Neuron (in vitro differentiated cells): ENCODE measurements around the gene FGF4.

ENCODE experiments used
- H2AFZ ChIP-seq: one replicate; pipeline ENCODE4 v1.6.1; 2013; ENCODE audit warnings: low read depth, mild to moderate bottlenecking, inconsistent platforms, low read length, moderate library complexity
- H3K27me3 ChIP-seq: one replicate; pipeline ENCODE4 v1.6.1; 2013; ENCODE audit warnings: low read length; ENCODE audit not compliant: insufficient read depth
- H3K36me3 ChIP-seq: one replicate; pipeline ENCODE4 v1.6.1; 2013; ENCODE audit warnings: low read length; ENCODE audit not compliant: insufficient read depth
- H3K4me1 ChIP-seq: one replicate; pipeline ENCODE4 v1.6.1; 2013; ENCODE audit warnings: low read length; ENCODE audit not compliant: insufficient read depth
- H3K4me3 ChIP-seq: 2 replicates; pipeline ENCODE4 v1.5.1; 2013; ENCODE audit warnings: mild to moderate bottlenecking, low read length, moderate library complexity
- H3K9me3 ChIP-seq: one replicate; pipeline ENCODE4 v1.6.1; 2013; ENCODE audit warnings: low read length

The FGF4 gene

GRCh38 chr11:69814902-69815301 lies 39.8 kb upstream of the FGF4 start:
- H3K4me1 ChIP-seq = peaks cover 7% of the 10 kb centered on the region
- peaks cover 44% of the 10 kb centered on the region for H3K27me3 ChIP-seq
- H2AFZ ChIP-seq = no peak overlapping the region
- H3K4me3 ChIP-seq = no peak overlapping the region
- H3K36me3 ChIP-seq = no peaks in the 10 kb centered on the region
- H3K9me3 ChIP-seq = no peaks in the 10 kb centered on the region

GRCh38 chr11:69814411-69814810 lies 39.3 kb upstream of the FGF4 start:
- Histone ChIP-seq H3K36me3 (no peaks in the 10 kb centered on the region), H3K4me3 (no peak overlapping the region), H2AFZ (no peak overlapping the region), H3K4me1 (peaks cover 12% of the 10 kb centered on the region), H3K27me3 (peaks cover 39% of the 10 kb centered on the region), H3K9me3 (no peaks in the 10 kb centered on the region)

- H3K4me1 ChIP-seq = peaks cover 17% of the 10 kb centered on the region
- H3K27me3 ChIP-seq = peaks cover 36% of the 10 kb centered on the region
- H3K4me3 ChIP-seq = no peak overlapping the region
- H3K36me3 ChIP-seq = no peaks in the 10 kb centered on the region
- no peaks in the 10 kb centered on the region for H3K9me3 ChIP-seq
- H2AFZ ChIP-seq = no peak overlapping the region
Measured at GRCh38 chr11:69813839-69814238, 38.7 kb upstream of the FGF4 start.

- H3K4me3 ChIP-seq = no peak overlapping the region
- no peak overlapping the region for H2AFZ ChIP-seq
- no peaks in the 10 kb centered on the region for H3K36me3 ChIP-seq
- peaks cover 26% of the 10 kb centered on the region for H3K4me1 ChIP-seq
- H3K27me3 ChIP-seq = peaks cover 28% of the 10 kb centered on the region
- no peaks in the 10 kb centered on the region for H3K9me3 ChIP-seq
Measured at GRCh38 chr11:69812946-69813345, 37.8 kb upstream of the FGF4 start.

- H3K4me1 ChIP-seq = peaks cover 31% of the 10 kb centered on the region
- peaks cover 21% of the 10 kb centered on the region for H3K27me3 ChIP-seq
- H3K4me3 ChIP-seq = no peak overlapping the region
- no peaks in the 10 kb centered on the region for H3K36me3 ChIP-seq
- H3K9me3 ChIP-seq = no peaks in the 10 kb centered on the region
- H2AFZ ChIP-seq = no peak overlapping the region
Measured at GRCh38 chr11:69812256-69812655, 37.1 kb upstream of the FGF4 start.

GRCh38 chr11:69811431-69811830 lies 36.3 kb upstream of the FGF4 start:
- Histone ChIP-seq H3K4me1 (peaks cover 31% of the 10 kb centered on the region), H3K9me3 (no peaks in the 10 kb centered on the region), H3K4me3 (no peak overlapping the region), H2AFZ (no peak overlapping the region), H3K27me3 (peaks cover 13% of the 10 kb centered on the region), H3K36me3 (no peaks in the 10 kb centered on the region)

GRCh38 chr11:69810289-69811118 lies 35.4 kb upstream of the FGF4 start:
- Histone ChIP-seq H3K4me1 (peaks cover 31% of the 10 kb centered on the region), H3K36me3 (no peaks in the 10 kb centered on the region), H3K9me3 (no peaks in the 10 kb centered on the region), H2AFZ (no peak overlapping the region), H3K4me3 (no peak overlapping the region), H3K27me3 (peaks cover 4% of the 10 kb centered on the region)

GRCh38 chr11:69808667-69809086 lies 33.5 kb upstream of the FGF4 start:
- Histone ChIP-seq H3K4me3 (no peak overlapping the region), H3K27me3 (no peaks in the 10 kb centered on the region), H2AFZ (no peak overlapping the region), H3K4me1 (peaks cover 31% of the 10 kb centered on the region), H3K9me3 (no peaks in the 10 kb centered on the region), H3K36me3 (no peaks in the 10 kb centered on the region)

GRCh38 chr11:69807106-69807815 lies 32.1 kb upstream of the FGF4 start:
- no peaks in the 10 kb centered on the region for H3K9me3 ChIP-seq
- H3K36me3 ChIP-seq = no peaks in the 10 kb centered on the region
- H3K4me3 ChIP-seq = no peak overlapping the region
- no peak overlapping the region for H2AFZ ChIP-seq
- H3K27me3 ChIP-seq = no peaks in the 10 kb centered on the region
- peaks cover 31% of the 10 kb centered on the region for H3K4me1 ChIP-seq

- Histone ChIP-seq H3K9me3 (no peaks in the 10 kb centered on the region), H3K27me3 (no peaks in the 10 kb centered on the region), H2AFZ (no peak overlapping the region), H3K36me3 (no peaks in the 10 kb centered on the region), H3K4me1 (peaks cover 24% of the 10 kb centered on the region), H3K4me3 (no peak overlapping the region)
Measured at GRCh38 chr11:69804769-69805508, 29.8 kb upstream of the FGF4 start.

- H2AFZ ChIP-seq = no peak overlapping the region
- H3K4me3 ChIP-seq = no peak overlapping the region
- no peaks in the 10 kb centered on the region for H3K9me3 ChIP-seq
- H3K27me3 ChIP-seq = no peaks in the 10 kb centered on the region
- H3K4me1 ChIP-seq = peaks cover 12% of the 10 kb centered on the region
- H3K36me3 ChIP-seq = no peaks in the 10 kb centered on the region
Measured at GRCh38 chr11:69803604-69804218, 28.6 kb upstream of the FGF4 start.

- H3K9me3 ChIP-seq = no peaks in the 10 kb centered on the region
- H3K36me3 ChIP-seq = no peaks in the 10 kb centered on the region
- H3K4me1 ChIP-seq = peaks cover 5% of the 10 kb centered on the region
- H2AFZ ChIP-seq = no peak overlapping the region
- H3K4me3 ChIP-seq = no peak overlapping the region
- H3K27me3 ChIP-seq = no peaks in the 10 kb centered on the region
Measured at GRCh38 chr11:69803022-69803421, 27.9 kb upstream of the FGF4 start.

- H2AFZ ChIP-seq = no peak overlapping the region
- no peaks in the 10 kb centered on the region for H3K9me3 ChIP-seq
- no peaks in the 10 kb centered on the region for H3K27me3 ChIP-seq
- H3K36me3 ChIP-seq = no peaks in the 10 kb centered on the region
- H3K4me1 ChIP-seq = peaks cover under 1% of the 10 kb centered on the region
- H3K4me3 ChIP-seq = no peak overlapping the region
Measured at GRCh38 chr11:69802590-69802989, 27.4 kb upstream of the FGF4 start.
